GM12878 (cell line): ENCODE data around the gene SPTBN1. TPM values are rescaled to one million over a fixed set of nuclear protein-coding genes. Genes with fewer than 3 reads are reported as not detected.

Experiments used
- EED ChIP-seq: sonication (generic); IDR thresholded peaks from 2 replicates; pipeline ENCODE4 v1.6.1; 2016; ENCODE audit warnings: antibody characterized with exemption, low read depth
- EGR1 ChIP-seq, 2 experiments: IDR thresholded peaks; 1 replicate in 1 of 2; 2 replicates in 1 of 2; pipeline ENCODE4 v1.6.1; 2011 to 2012; ENCODE audit warnings: low read depth in 2 of 2, low read length in 2 of 2, borderline replicate concordance in 1 of 2, mild to moderate bottlenecking in 1 of 2, moderate library complexity in 1 of 2
- ELK1 ChIP-seq: IDR thresholded peaks from 2 replicates; pipeline ENCODE4 v1.6.1; 2012; ENCODE audit warnings: low read depth, low read length, improper control_type of control experiment
- GABPA ChIP-seq: IDR thresholded peaks from 2 replicates; pipeline ENCODE4 v1.6.1; 2014; ENCODE audit warnings: antibody characterized with exemption, low read depth, mild to moderate bottlenecking, inconsistent platforms
- HDAC2 ChIP-seq: fragments of 200-600 bp; sonication (generic); IDR thresholded peaks from 2 replicates; pipeline ENCODE4 v1.6.1; 2017
- IKZF1 ChIP-seq: fragments of 450-650 bp; conservative IDR thresholded peaks from 2 replicates; pipeline ENCODE4 v1.6.1; 2017; ENCODE audit warnings: antibody characterized with exemption, mild to moderate bottlenecking
- IRF5 ChIP-seq: fragments of 450-650 bp; IDR thresholded peaks from 2 replicates; pipeline ENCODE4 v1.6.1; 2017; ENCODE audit warnings: borderline replicate concordance
- MYB ChIP-seq: fragments of 150-350 bp; IDR thresholded peaks from 2 replicates; pipeline ENCODE4 v1.6.1; 2014; ENCODE audit warnings: mild to moderate bottlenecking, low read depth, low read length, borderline replicate concordance
- NR2C2 ChIP-seq: IDR thresholded peaks from 2 replicates; pipeline ENCODE4 v1.6.1; 2011; ENCODE audit warnings: borderline replicate concordance, low read depth; ENCODE audit not compliant: control insufficient read depth, insufficient read length
- RUNX3 ChIP-seq: IDR thresholded peaks from 2 replicates; pipeline ENCODE4 v1.6.1; 2012; ENCODE audit warnings: low read length, inconsistent platforms
- TCF12 ChIP-seq: IDR thresholded peaks from 2 replicates; pipeline ENCODE4 v1.6.1; 2011; ENCODE audit warnings: low read depth, mild to moderate bottlenecking, low read length
- TCF7 ChIP-seq: IDR thresholded peaks from 2 replicates; pipeline ENCODE4 v1.6.1; 2014; ENCODE audit warnings: antibody characterized with exemption, borderline replicate concordance
- YBX1 ChIP-seq: fragments of 450-650 bp; IDR thresholded peaks from 2 replicates; pipeline ENCODE4 v1.6.1; 2016; ENCODE audit warnings: antibody characterized with exemption
- ZBTB33 ChIP-seq: fragments of 450-650 bp; IDR thresholded peaks from 2 replicates; pipeline ENCODE4 v1.6.1; 2017; ENCODE audit warnings: mild to moderate bottlenecking
- ZNF217 ChIP-seq: fragments of 450-650 bp; IDR thresholded peaks from 2 replicates; pipeline ENCODE4 v1.6.1; 2017; ENCODE audit warnings: antibody characterized with exemption, mild to moderate bottlenecking
- polyA plus RNA-seq, 11 experiments: library from polyadenylated mRNA; depleted of rRNA in 4 of 11; unstranded in 6 of 11; stranded (reverse) in 5 of 11; fragments of >200 nt; fragmentation: Nextera tagmentation in 4 of 11; fragmentation: Illumina TruSeq in 1 of 11; extraction: Ambion mirVana in 4 of 11; extraction: Trizol in 1 of 11; gene quantifications; 1 replicate in 1 of 11; 2 replicates in 10 of 11; pipeline versions ENCODE4 v1.2.1 to v1.2.3, GENCODE V29; 2011 to 2016; ENCODE audit warnings: inconsistent platforms in 2 of 11, missing spikeins in 2 of 11, low read depth in 1 of 11
- total RNA-seq, 4 experiments: library from RNA; depleted of rRNA in 3 of 4; stranded (reverse); fragments of >200 nt in 3 of 4; fragmentation: Illumina TruSeq in 1 of 4; extraction: Trizol in 1 of 4; gene quantifications; 2 replicates each; pipeline versions ENCODE4 v1.2.1 to v1.2.3, GENCODE V29; 2013 to 2021
- TF ChIP-seq, protein P1 (sequence below): fragments of 450-650 bp; formaldehyde crosslinking; IDR thresholded peaks from 2 replicates; pipeline ENCODE4 v1.4.0; 2022; ENCODE audit warnings: mild to moderate bottlenecking, moderate library complexity
- TF ChIP-seq, protein P2 (sequence below), 3 experiments: IDR thresholded peaks in 2 of 3; conservative IDR thresholded peaks in 1 of 3; 2 replicates each; pipeline ENCODE4 v1.5.1; 2011; ENCODE audit warnings: low read depth in 3 of 3, low read length in 3 of 3, mild to moderate bottlenecking in 3 of 3, control low read depth in 2 of 3, moderate library complexity in 2 of 3, inconsistent platforms in 1 of 3, mixed read lengths in 1 of 3; ENCODE audit not compliant: control insufficient read depth in 2 of 3, insufficient read depth in 1 of 3; ENCODE audit errors: extremely low read depth in 1 of 3
- TF ChIP-seq, protein P3 (sequence below): IDR thresholded peaks from 2 replicates; pipeline ENCODE4 v1.6.1; 2011; ENCODE audit warnings: low read depth, low read length, improper control_type of control experiment, borderline replicate concordance

Gene SPTBN1
- total and polyA plus RNA-seq, 10 of the 15 experiments (the other 5 are each of a cell fraction or from before 2014, with no cell fraction given): 20.6 to 154 (median 76.7) TPM

GRCh38 chr2:54557601-54558187, 101.6 kb downstream of the SPTBN1 start (continued):
- peak; percentile 8; the same call in 1 of the 2 replicates for TF ChIP-seq RUNX3
- peak; percentile 52; the same call in 1 of the 2 replicates for TF ChIP-seq ZNF217
- no peak for TF ChIP-seq NR2C2
- TF ChIP-seq EGR1 (IDR thresholded peaks at IDR 0.05; ENCODE audit: borderline replicate concordance in 1 of 2, low read depth in 2 of 2, low read length in 2 of 2): no peak
- TF ChIP-seq GABPA: no peak
- TF ChIP-seq IRF5: no peak
- TF ChIP-seq YBX1: no peak
- TF ChIP-seq IKZF1: peak; percentile 82
- TF ChIP-seq, protein P1, sequence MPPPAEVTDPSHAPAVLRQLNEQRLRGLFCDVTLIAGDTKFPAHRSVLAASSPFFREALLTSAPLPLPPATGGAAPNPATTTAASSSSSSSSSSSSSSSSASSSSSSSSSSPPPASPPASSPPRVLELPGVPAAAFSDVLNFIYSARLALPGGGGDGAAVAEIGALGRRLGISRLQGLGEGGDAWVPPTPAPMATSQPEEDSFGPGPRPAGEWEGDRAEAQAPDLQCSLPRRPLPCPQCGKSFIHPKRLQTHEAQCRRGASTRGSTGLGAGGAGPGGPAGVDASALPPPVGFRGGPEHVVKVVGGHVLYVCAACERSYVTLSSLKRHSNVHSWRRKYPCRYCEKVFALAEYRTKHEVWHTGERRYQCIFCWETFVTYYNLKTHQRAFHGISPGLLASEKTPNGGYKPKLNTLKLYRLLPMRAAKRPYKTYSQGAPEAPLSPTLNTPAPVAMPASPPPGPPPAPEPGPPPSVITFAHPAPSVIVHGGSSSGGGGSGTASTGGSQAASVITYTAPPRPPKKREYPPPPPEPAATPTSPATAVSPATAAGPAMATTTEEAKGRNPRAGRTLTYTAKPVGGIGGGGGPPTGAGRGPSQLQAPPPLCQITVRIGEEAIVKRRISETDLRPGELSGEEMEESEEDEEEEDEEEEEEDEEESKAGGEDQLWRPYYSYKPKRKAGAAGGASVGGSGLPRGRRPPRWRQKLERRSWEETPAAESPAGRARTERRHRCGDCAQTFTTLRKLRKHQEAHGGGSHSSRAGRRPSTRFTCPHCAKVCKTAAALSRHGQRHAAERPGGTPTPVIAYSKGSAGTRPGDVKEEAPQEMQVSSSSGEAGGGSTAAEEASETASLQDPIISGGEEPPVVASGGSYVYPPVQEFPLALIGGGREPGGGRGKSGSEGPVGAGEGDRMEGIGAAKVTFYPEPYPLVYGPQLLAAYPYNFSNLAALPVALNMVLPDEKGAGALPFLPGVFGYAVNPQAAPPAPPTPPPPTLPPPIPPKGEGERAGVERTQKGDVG (CRISPR knock-in tag): no peak
- TF ChIP-seq TCF12: no peak
- TF ChIP-seq ELK1: no peak
- TF ChIP-seq MYB: no peak
- TF ChIP-seq, protein P2, sequence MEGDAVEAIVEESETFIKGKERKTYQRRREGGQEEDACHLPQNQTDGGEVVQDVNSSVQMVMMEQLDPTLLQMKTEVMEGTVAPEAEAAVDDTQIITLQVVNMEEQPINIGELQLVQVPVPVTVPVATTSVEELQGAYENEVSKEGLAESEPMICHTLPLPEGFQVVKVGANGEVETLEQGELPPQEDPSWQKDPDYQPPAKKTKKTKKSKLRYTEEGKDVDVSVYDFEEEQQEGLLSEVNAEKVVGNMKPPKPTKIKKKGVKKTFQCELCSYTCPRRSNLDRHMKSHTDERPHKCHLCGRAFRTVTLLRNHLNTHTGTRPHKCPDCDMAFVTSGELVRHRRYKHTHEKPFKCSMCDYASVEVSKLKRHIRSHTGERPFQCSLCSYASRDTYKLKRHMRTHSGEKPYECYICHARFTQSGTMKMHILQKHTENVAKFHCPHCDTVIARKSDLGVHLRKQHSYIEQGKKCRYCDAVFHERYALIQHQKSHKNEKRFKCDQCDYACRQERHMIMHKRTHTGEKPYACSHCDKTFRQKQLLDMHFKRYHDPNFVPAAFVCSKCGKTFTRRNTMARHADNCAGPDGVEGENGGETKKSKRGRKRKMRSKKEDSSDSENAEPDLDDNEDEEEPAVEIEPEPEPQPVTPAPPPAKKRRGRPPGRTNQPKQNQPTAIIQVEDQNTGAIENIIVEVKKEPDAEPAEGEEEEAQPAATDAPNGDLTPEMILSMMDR (IDR thresholded peaks at IDR 0.05 in 2 of 3, conservative IDR thresholded peaks at IDR 0.05 in 1 of 3; ENCODE audit: control insufficient read depth in 2 of 3, extremely low read depth in 1 of 3, insufficient read depth in 1 of 3, low read depth in 3 of 3, low read length in 3 of 3): peak; percentile 12 to 20 (median 17); a peak in 2 of 6 replicates
- no peak for TF ChIP-seq ZBTB33
- TF ChIP-seq EED: peak; percentile 78
- TF ChIP-seq, protein P3, sequence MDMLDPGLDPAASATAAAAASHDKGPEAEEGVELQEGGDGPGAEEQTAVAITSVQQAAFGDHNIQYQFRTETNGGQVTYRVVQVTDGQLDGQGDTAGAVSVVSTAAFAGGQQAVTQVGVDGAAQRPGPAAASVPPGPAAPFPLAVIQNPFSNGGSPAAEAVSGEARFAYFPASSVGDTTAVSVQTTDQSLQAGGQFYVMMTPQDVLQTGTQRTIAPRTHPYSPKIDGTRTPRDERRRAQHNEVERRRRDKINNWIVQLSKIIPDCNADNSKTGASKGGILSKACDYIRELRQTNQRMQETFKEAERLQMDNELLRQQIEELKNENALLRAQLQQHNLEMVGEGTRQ: no peak
- no peak for TF ChIP-seq TCF7
- no peak for TF ChIP-seq HDAC2
